T follicular helper cell (primary cell): ENCODE measurements around the gene MUC20.
"Not testable (repeated sequence)": the region's sequence is repeated elsewhere in the genome, so short reads cannot be mapped to it uniquely, and the experiment has no call there.

Experiments used
- DNase-seq: peaks from one replicate; pipeline ENCODE4 v3.0.0-alpha.2; 2020; ENCODE audit warnings: low read depth

The MUC20 gene

DNA sequence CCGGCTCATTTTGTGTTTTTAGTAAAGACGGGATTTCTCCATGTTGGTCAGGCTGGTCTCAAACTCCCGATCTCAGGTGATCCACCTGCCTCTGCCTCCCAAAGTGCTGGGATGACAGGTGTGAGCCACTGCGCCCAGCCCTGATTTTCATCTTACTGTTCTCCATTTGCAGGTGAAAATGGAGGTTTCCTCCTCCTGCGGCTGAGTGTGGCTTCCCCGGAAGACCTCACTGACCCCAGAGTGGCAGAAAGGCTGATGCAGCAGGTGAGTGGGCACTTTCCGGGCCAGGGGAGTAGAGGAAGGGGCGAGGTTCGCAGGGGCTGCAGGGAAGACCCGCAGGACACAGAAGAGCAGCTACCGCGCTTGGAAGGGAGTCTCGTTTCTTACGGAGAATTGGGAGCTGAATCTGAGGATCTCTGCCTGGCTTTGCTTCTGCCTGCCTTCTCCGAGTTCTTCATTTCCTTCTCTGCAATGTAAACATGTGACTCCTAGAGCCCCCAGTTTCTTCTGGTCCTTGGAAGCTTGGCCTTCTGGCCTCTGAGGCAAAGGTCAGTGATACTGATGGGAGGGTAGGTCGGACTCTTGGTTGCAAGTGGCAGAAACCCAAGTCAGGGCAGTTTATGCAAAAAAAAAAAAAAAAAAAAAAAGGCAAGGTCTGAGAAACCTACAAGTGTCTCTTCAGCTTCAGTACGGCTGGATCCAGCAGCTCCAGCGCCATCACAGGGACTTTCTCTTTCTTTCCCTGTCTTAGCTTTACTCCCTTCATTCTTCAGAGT, 8.9 kb downstream of the MUC20 start:
- DNase-seq = no peak

GRCh38 chr3:195731356-195731905, 10.7 kb downstream of the MUC20 start:
- no peak for DNase-seq

- DNase-seq = no peak
Measured at GRCh38 chr3:195732940-195733339, 12.2 kb downstream of the MUC20 start.

DNA sequence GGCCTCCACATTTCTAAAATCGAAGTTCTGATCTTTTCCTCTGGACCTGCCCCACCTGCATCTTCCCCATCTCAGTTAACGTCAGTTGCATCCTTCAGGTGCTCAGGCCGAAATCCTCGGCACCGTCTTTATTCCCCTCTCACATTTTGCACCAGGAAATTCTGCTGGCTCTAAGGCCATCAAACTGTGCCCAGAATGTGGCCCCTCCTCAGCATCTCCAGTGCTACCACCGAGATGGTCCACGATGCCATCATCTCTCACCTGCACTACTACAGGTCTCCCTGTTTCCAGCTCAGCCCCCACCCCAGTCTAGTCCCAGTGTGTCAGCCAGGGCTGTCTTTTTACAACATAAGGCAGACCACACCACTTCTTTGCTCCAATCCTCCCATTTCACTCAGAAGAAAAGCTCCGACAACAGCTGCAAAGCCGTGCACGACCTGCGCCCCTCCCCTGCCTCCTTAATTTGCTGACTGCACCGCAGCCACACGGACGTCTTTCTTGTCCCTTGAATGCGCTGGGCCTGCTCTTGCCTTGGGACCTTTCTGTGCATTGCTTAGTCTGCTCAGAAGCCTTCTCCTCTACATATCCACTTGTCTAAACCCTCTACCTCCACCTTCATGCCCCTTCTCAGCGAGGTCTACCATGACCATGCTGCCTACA, 14.4 kb downstream of the MUC20 start:
- no peak for DNase-seq

- no peak for DNase-seq
Measured at GRCh38 chr3:195736866-195737490, 16.2 kb downstream of the MUC20 start.

DNA sequence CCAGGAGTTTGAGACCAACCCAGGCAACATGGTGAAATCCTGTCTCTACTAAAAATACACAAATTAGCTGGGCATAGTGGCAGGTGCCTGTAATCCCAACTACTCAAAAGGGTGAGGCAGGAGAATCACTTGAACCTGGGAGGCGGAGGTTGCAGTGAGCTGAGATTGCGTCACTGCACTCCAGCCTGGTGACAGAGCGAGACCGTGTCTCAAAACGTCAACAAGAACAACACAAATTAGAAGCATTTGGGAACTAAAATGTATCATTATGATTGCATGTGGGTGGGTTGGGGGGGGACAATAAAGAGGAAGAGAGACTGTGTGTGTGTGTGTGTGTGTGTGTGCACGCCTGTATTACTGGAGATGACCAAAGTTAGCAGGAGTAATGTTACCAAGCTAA, 17.0 kb downstream of the MUC20 start:
- DNase-seq = not testable (repeated sequence)

- DNase-seq = no peak
Measured at GRCh38 chr3:195738274-195739044, 17.7 kb downstream of the MUC20 start.

DNA sequence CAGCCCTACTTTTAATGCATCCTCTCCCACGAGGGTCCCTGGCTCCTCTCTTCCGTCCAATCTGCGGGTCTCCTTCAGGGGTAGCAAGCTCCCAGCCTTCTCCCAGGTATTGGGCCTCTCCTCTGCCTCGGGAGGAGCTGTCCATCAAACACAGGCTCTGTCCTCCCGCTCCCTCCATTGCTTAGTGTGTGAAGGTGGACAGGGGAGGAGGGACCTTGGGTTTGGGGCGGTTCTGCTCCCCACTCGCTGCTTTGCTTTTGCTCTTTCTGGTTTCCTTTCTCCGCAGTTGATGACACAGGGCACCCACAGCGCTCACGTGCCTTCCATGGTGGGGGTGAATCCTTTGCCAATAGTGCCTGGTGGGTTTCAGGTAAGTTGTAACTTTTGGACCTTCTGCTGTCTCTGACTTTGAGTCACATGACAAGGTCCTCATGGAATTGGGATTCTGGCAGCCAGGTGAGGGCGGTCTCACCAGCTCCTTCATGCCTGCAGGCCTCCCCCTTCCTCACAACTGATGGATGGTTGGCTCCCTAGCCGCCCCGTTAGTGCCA, 18.9 kb downstream of the MUC20 start:
- no peak for DNase-seq

DNA sequence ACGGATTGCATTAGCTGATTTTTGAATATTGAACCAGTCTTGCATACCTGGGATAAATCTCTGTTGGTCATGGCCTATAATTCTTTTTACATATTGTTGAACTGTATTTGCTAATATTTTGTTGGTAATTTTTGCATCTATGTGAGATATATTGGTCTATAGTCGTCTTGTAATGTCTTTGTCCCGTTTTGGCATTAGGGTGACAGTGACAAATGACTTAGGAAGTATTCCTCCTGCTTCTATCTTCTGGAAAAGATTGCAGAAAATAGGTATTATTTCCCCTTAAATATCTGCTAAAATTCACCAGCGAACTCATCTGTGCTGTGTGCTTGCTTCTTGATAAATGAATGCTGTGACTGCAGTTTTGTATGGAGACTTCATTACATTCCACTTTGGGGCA, 23.7 kb downstream of the MUC20 start:
- no peak for DNase-seq

DNA sequence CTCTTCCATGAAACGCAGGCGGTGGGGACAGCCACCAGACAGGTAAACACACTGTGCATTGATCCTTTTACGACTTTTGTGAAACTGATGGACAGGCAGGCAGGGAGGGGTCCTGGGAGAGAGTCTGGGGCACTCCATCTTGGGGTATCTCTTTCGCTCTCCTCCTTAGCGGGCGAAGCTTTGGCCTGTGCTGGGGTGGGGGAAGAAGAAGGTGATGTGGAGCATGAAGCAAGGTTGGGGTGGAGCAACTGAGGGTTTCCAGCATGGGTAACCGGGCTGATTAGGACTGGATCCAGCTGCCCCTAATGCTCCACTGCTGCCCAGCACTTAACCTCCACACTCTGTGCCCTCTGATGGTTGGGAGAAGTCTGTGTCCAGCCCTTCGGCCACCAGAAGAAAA, 25.6 kb downstream of the MUC20 start:
- DNase-seq = no peak

DNA sequence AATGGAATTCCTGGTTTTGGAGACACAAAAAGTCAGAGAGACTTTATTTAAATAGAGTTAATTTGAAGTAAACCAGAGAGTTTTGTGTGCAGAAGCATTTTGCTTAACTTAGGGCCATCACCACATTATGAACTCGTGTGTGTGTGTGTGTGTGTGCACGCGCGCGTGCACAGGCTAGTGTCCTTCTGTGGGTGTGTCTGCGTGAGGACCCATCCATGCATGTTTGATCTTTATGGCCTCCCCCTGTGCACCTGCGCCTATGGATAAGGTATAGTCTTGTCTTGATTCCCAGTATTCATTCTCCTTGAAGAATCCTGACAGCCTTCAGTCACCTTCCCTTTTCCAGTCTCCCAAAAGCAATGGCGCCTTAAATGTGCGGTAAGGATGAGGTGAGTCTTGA, 26.0 kb downstream of the MUC20 start:
- no peak for DNase-seq

- DNase-seq = no peak
Measured at GRCh38 chr3:195748661-195749060, 27.9 kb downstream of the MUC20 start.

GRCh38 chr3:195749101-195749500, 28.3 kb downstream of the MUC20 start:
- DNase-seq = not testable (repeated sequence)

DNA sequence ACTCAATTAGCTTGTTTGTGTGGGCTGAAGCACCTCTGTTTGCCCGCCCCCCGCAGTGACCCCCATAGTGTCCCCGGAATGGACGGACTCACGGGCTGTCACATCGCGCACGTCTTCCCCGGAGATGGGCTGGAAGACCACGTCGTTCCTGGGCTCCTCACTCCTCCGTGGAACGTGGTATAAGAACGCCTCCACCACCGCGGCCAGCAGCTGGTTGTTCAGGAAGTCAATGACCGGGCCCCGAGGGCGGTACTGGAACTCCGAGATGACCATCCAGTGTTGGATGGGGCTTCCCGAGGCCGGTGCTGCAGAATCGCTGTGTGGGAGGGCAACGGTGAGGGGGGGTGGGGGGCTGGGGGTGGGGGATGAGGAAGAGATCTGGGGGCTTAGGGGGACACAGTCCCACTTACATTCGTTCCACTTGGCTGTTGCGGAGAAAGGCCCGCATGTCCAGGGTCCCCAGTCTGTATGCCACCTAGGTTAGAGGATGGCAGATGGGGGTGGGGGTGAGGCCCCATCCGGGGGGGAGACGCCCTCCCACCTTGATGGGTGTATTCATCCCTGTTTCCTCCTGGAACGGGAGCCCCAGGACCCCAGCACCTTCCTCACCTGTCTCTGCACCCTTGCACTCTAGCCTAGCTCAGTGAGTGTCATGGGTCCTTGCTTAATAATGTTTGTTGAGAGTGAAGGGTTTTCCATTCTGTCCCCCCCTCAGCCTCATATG, 30.2 kb downstream of the MUC20 start:
- DNase-seq = no peak

DNA sequence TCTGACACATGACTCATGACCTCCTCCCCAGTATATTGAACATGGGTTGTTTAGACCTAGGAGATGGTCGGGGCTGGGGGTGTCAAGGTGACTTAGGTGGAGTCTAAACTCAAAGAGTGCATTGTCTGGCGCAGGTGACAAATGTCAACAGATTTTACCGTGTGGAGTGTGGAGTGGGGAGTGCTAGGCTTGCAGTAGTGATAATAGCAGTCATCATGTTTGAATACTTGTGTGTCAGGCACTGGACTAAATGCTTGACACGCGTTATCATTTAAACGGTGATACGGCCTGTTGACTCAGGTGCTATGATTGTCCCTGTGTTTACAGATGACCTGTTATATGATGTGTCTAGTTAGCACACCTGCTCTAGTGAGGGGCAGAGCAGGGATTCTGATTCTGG, 30.8 kb downstream of the MUC20 start:
- DNase-seq = no peak

DNA sequence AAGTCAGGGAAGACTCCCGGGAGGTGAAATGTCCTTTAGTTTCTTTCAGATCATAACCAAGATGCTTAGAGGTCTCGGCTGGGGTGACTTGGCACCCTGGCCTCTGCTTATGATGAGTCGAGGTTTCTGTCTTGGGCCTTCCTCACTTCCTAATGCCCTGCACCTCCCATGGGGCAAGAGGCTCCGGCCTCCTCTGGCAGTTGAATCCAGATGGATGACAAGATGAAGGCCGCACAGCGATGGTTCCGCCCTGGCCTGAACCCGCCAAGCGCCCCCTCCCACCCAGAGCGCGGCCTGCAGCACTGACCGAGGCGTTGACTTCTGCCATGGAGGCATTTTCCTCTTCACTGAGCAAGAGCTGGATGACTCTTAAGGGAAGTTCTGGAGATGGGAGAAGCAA, 31.3 kb downstream of the MUC20 start:
- DNase-seq = no peak

DNA sequence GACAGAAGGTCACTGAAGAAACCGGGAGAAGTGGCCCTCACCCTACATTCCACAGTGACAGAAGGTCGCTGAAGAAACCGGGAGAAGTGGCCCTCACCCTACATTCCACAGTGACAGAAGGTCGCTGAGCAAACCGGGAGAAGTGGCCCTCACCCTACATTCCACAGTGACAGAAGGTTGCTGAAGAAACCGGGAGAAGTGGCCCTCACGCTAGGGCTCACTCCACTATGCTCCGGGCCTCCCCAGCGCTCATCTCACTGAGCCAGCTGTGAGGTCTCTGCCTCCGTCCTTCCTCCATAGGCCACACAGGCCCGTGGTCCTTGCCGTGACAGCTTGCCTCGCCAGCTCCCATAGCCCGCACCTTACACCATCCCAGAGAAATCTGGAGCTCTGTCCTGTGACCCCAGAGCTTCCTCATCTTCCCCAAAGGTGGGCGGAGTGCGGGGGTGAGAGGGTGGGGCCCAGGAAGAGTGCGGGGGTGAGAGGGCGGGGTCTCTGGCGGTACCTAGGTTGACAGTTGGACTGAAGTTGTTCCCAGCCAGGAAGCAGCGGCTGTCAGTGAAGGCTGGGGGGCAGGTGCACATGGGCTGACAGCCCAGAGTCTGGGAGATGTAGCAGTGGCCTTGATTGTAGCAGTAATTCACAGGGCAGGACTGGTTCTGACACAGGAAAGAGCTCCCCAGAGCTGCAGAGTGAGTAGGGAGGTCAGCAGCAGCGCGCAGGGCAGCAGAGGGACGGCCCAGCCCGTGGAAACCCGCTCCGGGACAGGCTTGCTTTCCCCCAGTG, 32.0 kb downstream of the MUC20 start:
- DNase-seq = no peak

DNA sequence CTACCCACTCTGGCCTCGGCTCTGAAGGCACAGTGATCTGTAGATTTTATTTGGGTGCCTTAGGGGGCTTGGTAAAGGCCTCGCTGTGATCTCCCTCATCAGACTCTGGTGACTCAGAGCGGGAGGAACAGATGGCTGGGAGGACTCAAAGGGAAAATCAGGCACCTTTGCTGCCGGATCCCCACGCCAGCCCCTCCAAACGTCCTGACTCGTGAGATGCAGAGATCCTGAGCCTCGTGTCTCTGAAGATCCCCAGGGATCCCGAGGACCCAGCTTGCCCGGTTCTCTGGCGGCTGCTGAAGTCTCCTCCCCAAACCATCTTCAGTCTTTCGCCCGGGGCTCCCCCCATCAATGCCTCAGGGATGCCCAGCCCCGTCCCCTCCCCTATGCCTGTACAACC, 32.8 kb downstream of the MUC20 start:
- DNase-seq = no peak

DNA sequence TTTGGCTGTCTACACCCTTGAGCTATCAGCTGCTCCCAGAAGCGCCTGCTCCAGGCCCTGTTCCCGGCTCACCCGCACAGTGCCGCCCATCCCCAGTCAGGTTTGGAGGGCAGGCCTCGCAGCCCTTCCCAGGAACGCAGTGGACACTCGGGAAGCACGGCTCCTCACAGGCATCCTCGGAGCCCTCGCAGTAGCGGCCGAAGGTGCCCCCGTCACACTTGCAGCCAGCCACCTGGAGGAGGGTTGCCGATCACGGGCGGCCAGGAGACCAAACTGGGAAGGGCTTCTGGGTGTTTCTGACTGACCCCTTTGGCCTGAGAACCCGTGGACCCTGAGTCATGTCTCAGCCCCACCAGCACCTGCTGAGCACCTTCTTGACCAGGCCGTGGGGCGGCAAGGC, 33.4 kb downstream of the MUC20 start:
- DNase-seq = no peak

GRCh38 chr3:195754906-195755305, 34.1 kb downstream of the MUC20 start:
- DNase-seq = no peak
